Left hindlimb (tissue), 1 donor: ENCODE data around the gene CDK13.

Experiments
- DNase-seq: peaks from one replicate; pipeline ENCODE4 v3.0.0-alpha.2; 2018

CDK13 gene

DNA sequence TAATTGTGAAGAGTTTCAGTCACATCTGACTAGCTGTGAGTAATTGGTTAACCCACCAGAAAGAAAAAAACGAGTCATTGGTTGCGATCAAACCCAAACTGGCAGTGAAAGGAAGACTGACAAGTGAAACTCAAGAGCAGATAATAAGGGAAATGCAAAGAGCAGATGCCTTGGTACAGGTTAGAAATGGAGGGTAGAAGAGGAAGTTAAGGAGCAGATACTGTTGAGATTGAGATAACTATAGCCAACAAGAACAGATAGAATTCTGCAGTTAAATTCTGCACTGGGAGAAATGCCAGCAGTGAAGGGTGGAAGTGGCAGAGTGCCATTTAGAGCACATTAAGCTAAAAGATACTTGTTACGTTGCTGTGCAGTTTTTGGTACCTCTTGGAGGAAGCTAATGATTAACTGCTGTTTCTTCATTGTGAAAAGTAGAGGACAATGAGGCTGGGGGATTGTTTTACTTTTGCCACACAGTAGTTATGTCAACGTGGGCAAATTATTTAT, 65.8 kb downstream of the CDK13 start:
- DNase-seq: no peak

DNA sequence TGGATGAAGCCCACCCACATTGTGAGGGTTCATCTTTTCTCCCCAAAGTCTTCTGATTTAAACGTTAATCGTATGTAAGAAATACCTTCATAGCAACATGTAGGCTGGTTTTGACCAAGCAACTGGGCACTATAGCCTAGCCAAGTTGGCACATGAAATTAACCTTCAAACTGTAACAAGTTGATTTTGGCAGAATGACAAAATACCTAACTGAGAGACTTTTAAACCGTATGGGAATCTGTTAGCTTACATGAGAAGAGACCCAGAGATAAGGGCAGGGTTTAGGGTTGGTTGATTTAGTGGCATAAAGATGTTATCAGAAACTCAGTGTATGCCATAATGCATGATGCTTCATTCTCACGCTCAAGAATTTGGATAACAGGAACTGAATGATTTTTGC, 69.5 kb downstream of the CDK13 start:
- no peak for DNase-seq

DNA sequence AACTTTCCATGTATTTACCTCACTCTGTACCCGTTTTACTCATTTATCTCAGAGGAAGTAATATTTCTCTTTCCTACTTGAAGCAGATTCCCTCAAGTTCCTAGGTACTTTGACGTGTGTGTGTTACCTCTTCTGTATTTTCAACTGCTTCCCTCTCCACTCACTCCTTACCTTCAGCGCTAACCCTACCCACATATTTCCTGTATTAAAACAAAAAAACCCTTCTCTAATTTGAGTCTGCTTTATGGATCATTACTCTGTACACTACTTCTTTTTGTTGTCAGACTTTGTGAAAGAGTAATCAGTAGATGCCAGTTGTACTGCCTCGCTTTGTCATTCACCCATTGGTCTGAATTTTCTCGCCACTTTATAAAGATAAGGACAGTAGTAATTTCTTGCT, 74.0 kb downstream of the CDK13 start:
- no peak for DNase-seq

DNA sequence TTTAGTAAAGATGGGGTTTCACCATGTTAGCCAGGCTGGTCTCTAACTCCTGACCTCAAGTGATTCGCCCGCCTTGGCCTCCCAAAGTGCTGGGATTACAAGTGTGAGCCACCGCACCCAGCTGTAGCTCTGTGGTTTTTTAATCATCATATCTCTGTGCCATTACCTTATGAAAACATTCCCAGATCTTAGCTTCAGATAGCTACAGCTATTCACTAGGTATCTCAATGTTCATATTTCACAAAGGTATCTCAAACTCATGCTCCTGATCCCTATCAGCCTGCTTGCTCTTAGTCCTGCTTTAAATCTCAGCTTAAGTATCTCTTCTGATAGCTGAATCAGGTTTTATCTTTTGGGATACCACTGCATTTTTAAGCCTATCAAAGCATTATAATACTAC, 74.8 kb downstream of the CDK13 start:
- no peak for DNase-seq

DNA sequence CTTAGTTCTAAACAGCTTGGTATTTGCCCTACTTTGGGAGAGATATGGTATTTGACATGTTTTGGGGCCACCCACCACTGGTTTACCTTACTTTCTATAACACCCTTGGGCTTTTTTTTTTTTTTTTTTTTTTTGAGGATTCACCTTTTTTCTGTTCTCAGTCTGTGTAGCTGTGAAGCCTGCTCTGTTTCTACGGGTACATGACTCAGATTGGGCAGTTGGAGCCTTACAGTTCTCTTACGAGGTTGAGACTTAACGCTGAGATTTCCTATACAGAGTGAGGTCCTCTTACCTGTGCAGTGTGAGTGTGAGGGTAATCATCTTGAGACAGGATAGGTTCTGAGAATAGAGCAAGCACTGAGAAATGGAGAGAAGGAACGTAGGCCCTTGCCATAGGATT, 77.5 kb downstream of the CDK13 start:
- DNase-seq: no peak

DNA sequence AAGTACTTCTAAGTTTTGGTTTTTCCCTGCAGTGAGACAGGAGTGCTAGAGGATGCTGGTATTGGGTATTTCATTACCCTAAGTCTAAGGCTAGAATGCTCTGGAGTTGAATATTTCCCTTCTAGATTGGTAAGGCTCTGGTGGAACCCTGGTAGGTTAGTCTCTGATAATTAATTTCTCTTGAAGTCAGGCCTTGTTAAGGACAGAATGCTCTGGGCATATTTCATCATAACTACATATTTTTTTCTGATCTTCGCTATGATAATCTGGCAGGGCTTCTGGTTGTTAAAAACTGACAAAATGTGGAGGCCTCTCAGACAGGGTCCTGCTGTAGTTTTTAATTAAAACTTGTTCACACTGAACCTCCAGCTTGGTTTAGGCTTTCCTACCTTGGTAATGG, 83.8 kb downstream of the CDK13 start:
- no peak for DNase-seq

DNA sequence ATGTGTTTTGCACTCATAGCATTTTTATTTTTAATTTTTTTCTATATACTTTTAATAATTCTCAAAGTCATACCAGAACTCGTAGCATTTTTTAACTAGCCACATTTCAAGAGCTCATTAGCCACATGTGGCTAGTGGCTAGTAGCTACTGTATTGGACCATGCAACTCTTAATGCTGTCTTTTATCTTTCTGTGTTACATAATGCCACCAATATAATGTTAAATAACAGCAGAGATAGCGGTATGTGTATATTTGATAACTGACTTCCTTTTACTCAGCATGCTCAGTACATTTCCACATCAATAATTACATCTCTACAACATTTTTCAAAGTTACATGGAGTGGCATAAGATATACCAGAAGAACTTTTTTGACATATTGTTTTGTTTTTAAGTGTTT, 91.4 kb downstream of the CDK13 start:
- DNase-seq: no peak

DNA sequence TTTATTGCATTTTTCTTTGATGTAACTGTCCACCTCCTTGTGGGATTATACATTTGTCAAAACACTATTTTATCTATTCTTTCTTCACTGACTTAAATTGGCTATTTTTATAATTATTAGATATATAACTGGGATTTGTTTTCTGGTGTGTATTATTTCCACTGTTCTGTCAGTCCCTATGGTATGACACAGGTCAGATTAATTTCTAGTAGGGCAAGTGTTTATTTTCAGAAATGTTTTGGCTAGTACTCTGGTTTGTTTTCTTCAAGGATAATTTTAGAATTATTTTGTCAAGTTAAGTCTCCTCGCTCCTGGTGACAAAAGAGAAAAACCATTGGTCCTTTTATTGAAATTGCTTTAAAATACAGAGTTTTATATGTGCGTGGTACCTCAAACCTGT, 93.1 kb downstream of the CDK13 start:
- DNase-seq: no peak

DNA sequence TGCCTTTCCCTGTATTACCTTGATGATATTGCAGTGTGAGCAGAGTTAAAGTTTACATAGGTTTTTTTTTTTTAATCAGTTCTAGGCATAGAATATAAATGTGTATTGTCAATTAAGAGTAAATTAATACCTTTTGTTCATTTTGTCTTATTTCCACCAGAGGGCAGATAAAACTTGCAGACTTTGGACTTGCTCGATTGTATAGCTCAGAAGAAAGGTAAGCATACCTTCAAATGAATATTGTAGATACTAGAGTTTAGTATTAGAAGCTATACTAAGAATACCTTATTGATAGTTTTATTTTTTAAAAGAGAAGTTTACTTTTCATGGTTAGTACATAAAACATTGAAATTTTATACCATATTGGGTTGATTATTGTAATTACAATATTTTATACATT, 97.6 kb downstream of the CDK13 start:
- no peak for DNase-seq

DNA sequence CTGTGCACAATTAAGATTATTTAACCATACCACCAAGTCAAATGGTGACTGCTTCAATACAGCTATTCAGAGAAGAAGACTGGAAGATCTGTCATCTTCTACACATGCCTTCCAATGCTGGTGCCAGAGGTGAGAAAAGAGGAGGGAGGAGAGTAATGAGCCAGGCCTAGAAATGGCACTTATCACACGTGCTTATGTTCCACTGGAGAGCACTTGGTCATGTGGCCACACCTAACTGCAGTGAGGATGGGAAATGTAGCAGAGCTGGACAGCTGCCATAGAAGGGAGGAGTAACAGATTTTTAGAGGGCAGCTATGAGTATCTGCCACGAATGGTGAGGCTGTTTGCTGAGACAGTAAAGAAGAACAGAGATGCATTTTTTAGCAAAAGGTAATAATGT, 107.2 kb downstream of the CDK13 start:
- DNase-seq: no peak

DNA sequence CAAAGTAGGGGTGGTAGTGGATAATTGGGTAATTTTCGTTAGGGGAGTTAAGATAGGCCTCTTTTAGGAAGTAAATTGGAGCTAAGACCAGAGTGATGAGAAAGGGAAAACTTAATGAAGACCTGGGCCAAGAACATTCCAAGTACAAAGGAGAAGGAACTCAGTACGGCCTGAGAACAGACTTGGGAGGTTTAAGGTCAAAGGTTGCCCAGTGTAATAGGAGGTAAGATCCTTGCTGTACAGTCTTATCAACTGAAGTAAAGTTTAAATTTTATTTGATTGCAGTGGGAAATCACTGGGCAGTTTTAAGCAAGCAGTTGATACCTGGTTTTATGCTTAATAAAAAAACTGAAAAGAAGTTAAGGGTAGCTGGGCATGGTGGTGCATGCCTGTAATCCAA, 108.0 kb downstream of the CDK13 start:
- DNase-seq: no peak

DNA sequence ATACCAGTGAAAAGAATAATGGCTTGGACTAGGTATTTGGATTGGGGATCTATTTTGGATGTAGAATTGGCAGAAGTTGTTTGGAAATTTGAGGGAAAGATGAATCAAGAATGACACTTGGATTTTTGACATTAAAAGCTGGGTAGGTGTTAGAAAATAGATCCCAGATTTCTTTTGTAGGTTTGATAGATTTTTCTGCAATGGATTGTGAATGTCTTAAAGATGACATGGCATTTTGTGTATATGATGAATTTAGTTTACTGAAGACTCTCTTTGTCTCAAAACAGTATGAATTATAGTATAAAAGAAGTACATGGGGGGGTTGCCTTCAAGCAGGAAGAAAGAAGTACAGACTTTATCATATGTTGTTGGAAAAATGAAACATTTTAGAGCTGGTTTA, 108.6 kb downstream of the CDK13 start:
- DNase-seq: no peak

DNA sequence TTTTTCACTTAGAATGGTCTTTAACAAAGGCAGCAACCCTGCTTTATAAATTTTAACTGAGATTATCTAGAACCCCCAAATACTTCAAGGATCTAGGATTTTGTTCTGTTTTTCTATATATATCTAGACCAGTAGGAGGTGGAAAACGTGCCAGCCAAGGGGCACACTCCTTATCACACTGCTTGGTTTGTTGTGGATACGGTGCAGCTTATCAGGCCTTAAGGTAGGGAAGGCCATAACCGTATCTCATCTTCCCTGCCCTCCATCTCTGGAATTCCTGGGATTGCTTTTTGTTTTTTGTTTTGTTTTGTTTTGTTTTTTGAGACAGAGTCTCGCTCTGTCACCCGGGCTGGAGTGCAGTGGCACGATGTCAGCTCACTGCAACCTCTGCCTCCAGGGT, 109.0 kb downstream of the CDK13 start:
- no peak for DNase-seq

DNA sequence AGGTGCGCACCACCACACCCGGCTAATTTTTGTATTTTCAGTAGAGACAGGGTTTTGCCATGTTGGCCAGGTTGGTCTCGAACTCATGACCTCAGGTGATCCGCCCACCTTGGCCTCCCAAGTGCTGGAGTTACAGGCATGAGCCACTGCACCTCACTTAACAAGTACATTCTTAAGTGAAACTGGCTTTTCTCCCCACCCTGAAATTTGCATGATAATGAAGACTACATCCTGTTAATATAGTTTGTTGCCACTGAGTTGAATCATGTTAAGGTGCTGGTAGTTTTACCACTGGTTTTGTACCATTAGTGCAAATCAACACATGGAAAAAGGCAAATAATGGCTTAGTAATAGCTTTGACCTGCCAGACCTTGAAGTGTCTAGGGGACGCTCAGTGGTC, 122.2 kb downstream of the CDK13 start:
- no peak for DNase-seq

DNA sequence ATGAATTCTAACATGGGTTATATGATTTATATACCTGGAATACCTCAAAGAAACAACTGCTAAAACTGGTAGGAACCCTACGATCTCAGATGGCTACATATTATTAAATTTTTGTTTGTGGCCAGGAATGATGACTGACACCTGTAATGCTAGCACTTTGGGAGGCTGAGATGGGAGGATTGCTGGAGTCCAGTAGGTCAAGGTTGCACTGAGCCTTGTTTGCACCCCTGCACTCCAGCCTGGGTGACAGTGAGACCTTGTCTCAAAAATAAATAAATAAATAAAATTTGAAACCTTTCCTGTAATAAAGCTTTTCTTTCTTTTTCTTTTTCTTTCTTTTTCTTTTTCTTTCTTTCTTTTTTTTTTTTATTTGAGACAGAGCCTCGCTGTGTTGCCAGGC, 123.2 kb downstream of the CDK13 start:
- DNase-seq: no peak

DNA sequence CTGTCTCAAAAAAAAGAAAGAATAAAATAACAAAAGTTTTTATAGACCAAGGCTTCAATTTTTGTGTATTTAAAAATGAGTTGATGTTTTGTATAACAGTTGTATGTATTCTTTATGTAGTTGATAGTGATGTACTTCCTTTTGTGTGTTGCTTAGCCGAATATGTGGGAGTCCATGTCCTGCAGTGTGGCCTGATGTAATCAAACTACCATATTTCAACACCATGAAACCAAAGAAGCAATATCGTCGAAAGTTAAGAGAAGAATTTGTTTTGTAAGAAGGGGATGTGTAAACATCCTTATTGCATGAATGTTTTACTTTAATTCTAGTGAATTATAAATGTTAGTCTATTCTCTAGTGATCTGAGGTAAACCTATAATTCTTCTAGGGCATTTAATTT, 127.8 kb downstream of the CDK13 start:
- no peak for DNase-seq

DNA sequence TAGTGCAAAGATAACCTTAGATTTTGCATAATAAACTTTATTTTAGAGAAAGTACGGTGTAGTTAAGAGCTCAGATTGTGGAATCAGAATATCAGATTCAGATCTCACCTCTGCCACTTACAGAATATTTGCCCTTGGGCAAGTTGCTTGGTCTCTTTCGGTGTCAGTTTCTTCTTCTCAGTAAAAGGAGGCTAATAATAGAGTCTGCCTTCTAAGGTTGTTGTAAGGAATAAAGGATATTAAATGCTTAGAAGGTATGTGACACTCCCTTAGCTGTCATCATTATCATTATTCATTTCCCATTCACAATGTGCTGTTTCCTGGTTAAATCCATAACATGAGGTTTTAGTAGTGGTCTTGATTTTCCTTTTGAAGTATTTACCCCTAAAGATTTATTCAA, 142.1 kb downstream of the CDK13 start:
- no peak for DNase-seq

DNA sequence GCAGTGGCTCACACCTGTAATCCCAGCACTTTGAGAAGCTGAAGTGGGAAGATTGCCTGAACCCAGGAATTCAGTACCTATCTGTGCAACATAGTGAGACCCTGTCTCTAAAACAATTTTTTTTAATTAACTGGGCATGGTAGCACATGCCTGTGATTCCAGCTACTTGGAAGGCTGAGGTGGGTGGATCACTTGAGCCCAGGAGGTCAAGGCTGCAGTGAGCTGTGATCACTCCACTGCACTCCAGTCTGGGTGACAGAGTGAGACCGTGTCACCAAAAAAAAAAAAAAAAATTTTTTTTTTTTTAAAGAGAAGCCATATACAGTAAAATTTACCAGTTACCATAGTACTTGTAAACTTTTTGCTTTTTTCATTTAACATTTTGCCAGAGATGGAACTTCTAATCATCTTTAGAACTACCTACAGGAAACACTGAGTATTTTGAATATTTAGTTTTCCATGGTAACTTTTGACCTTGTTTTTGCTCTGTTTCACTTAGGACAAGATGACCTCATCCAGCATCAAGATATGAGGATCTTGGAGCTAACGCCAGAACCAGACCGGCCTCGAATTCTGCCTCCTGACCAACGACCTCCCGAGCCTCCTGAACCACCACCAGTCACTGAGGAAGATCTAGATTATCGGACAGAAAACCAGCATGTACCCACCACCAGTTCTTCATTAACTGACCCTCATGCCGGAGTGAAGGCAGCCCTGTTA, 143.7 kb downstream of the CDK13 start:
- no peak for DNase-seq

DNA sequence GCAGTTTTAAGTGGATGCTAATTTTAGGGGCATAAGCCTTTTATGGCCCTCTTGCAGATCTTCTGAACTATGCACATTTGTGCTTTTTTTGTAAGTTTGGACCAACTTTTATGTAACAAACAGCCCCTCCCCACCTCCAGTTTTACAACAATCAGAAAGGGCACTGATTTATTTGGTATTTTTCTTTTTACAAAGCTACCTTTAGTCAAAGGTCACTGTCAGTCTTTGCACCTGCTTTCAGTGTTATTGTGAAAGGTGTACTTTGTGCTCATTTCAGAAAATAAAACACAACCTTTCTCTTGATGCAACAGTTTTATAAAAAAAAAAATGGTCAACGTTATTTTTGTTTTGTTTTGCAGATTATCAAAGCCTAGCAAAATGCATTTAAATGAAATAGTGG, 145.2 kb downstream of the CDK13 start:
- DNase-seq: no peak

DNA sequence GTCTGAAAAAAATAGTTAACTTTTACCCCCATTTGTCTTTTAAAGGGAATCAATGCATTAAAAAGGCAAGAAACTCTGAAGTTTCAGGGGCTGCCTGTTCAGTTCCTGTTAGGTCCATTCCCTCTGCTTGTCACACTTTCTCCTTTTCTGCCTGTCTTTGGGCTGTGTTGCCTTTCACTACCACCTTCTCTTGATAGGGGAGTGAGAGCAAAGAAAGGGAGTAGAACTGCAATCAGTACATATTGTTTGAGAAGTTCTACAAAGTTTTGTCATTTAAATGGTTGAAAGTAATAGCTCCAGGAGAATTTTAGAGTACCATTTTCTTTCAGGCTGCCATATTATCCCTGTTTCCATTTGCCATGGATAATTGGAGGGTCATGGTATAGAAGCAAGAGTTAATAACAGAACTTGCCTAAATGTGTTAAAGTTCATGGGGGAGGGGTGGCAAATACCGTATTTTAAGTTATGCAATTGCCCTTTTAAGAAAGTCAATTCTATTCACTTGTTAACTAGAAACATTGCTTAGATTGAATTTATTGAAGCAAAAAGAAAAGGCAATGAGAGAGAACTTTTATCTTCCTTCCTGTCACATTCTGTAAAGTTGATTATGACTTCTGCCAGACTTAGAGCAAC, 145.8 kb downstream of the CDK13 start:
- DNase-seq: no peak

DNA sequence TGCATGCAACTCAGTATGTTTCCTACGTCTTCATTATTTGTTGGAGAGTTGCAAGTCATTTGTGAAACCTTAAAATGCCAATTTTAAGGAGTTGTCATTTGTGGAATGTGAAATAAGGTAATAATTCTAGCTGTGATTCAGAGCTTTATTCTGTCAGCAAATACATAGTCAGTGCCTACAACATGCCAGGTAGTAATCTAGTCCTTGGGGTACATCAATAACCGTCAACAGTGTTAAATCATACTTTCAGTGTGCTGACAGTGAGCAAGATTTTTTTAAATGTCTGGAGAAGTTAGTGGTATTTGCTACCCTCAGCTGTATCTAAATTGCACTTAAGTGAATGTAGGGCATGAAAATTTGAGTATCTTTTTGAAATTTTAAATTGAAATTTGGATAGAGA, 147.7 kb downstream of the CDK13 start:
- DNase-seq: no peak

DNA sequence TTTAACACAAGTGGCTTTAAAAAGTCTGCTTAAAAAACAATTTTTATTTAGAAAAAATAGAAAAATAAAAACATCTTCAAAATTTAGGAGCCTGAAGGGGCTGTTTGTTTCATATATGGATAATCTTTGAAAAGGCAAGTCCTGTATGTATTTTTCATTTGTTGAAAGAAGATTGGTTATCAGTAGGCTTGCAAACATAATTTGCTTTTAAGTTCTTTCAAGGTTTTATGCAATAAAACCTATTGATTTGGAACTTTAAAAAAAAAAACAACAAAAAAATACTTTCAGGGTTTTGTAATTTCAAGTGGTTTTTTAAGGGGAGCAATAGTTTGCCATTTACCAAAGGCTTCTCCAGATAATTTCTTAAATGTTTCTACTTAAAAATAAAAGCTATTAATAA, 148.8 kb downstream of the CDK13 start:
- DNase-seq: no peak

DNA sequence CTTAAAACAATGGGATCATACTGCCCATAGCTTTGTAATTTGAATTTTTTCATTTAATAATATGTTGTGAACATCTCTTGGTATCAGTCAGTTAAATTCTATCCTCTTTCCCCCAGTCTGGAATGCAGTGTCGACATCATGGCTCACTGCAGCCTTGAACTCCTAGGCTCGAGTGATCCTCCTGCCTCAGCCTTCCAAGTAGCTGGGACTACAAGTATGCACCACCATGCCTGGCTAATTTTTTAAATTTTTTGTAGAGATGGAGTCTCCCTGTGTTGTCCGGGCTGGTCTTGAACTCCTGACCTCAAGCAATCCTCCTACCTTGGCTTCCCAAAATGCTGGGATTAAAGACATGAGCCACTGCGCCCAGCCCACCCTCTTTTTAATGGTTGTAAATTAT, 149.8 kb downstream of the CDK13 start:
- no peak for DNase-seq

DNA sequence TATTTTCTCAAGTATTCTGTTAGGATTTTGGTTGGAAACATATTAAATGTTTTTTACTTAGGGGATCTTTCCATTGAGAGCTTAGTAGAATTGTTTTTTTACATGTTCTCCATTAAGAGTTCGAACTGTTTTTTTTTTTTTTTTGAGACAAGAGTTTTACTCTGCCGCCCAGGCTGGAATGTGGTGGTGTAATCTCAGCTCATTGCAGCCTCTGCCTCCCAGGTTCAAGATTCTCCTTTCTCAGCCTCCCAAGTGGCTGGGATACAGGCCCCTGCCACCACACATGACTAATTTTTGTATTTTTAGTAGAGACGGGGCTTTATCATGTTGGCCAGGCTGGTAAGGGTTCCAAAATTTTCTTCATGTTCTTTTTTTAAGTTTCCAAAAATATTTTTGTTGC, 151.1 kb downstream of the CDK13 start:
- no peak for DNase-seq

DNA sequence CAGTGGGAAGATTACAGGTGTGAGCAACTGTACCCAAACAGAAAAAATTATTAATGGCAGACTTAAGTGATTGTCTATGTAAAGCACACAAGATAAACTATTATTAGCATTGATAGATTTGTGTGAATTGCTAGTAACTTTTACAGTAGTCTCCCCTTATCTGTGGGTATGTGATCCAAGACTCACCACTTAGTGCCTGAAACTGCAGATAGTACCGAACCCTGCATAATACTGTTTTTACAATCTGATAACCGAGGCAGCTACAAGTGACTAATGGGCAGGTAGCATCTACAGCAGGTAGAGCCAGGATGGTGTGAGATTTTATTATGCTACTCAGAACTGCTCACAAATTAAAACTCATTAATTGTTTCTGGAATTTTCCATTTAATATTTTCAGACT, 152.8 kb downstream of the CDK13 start:
- no peak for DNase-seq
